Ishikawa (cell line): ENCODE data around the gene MTUS2.

Experiments used
- CEBPB ChIP-seq: IDR thresholded peaks from 2 replicates; pipeline ENCODE4 v1.6.1; 2012
- CREB1 ChIP-seq: IDR thresholded peaks from 2 replicates; pipeline ENCODE4 v1.6.1; 2012; ENCODE audit warnings: low read depth
- EGR1 ChIP-seq: IDR thresholded peaks from 2 replicates; pipeline ENCODE4 v1.6.1; 2012
- EP300 ChIP-seq: IDR thresholded peaks from 2 replicates; pipeline ENCODE4 v1.6.1; 2012; ENCODE audit warnings: borderline replicate concordance
- FOXM1 ChIP-seq: IDR thresholded peaks from 2 replicates; pipeline ENCODE4 v1.6.1; 2012; ENCODE audit warnings: low read depth, borderline replicate concordance
- MAX ChIP-seq: IDR thresholded peaks from 2 replicates; pipeline ENCODE4 v1.6.1; 2012
- NFIC ChIP-seq: IDR thresholded peaks from 2 replicates; pipeline ENCODE4 v1.6.1; 2012
- RAD21 ChIP-seq: IDR thresholded peaks from 2 replicates; pipeline ENCODE4 v1.6.1; 2012; ENCODE audit warnings: low read depth
- REST ChIP-seq: IDR thresholded peaks from 2 replicates; pipeline ENCODE4 v1.6.1; 2012; ENCODE audit warnings: low read depth, mild to moderate bottlenecking
- TAF1 ChIP-seq: IDR thresholded peaks from 2 replicates; pipeline ENCODE4 v1.6.1; 2012; ENCODE audit warnings: low read depth, mild to moderate bottlenecking
- TCF12 ChIP-seq: IDR thresholded peaks from 2 replicates; pipeline ENCODE4 v1.6.1; 2012; ENCODE audit warnings: low read depth
- TEAD4 ChIP-seq: IDR thresholded peaks from 2 replicates; pipeline ENCODE4 v1.6.1; 2012
- YY1 ChIP-seq: IDR thresholded peaks from 2 replicates; pipeline ENCODE4 v1.6.1; 2012; ENCODE audit warnings: low read depth
- ZBTB7A ChIP-seq: IDR thresholded peaks from 2 replicates; pipeline ENCODE4 v1.6.1; 2012; ENCODE audit warnings: low read depth
- TF ChIP-seq, protein P1 (sequence below): IDR thresholded peaks from 2 replicates; pipeline ENCODE4 v1.6.1; 2012

Gene MTUS2

DNA sequence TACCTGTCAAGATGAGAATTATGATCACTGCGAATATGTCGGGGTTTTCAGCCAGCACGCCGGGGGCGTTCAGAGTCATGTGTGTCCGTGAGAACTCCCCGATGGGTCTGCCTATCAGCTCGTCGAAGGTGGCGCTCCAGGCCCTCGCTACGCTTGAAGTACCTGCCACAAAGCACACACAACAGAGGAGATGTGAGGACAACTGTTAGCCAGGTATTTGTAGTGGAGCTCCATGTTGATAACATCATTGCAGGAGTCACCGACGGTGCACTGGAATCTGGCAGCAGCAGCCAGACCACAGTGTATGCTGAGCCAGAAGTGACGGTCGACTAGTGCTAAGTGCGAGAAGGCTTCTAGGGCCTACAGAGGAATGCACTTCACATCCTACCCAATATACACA, 712.7 kb downstream of the MTUS2 start:
- TF ChIP-seq FOXM1: no peak
- TF ChIP-seq EGR1: no peak
- TF ChIP-seq, protein P1, sequence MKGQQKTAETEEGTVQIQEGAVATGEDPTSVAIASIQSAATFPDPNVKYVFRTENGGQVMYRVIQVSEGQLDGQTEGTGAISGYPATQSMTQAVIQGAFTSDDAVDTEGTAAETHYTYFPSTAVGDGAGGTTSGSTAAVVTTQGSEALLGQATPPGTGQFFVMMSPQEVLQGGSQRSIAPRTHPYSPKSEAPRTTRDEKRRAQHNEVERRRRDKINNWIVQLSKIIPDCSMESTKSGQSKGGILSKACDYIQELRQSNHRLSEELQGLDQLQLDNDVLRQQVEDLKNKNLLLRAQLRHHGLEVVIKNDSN: no peak
- TF ChIP-seq TCF12: no peak
- no peak for TF ChIP-seq REST
- no peak for TF ChIP-seq CREB1
- TF ChIP-seq CEBPB: no peak
- no peak for TF ChIP-seq ZBTB7A
- no peak for TF ChIP-seq NFIC
- TF ChIP-seq YY1: no peak
- TF ChIP-seq EP300: no peak
- no peak for TF ChIP-seq TEAD4
- TF ChIP-seq RAD21: no peak
- TF ChIP-seq MAX: no peak
- TF ChIP-seq TAF1: no peak

DNA sequence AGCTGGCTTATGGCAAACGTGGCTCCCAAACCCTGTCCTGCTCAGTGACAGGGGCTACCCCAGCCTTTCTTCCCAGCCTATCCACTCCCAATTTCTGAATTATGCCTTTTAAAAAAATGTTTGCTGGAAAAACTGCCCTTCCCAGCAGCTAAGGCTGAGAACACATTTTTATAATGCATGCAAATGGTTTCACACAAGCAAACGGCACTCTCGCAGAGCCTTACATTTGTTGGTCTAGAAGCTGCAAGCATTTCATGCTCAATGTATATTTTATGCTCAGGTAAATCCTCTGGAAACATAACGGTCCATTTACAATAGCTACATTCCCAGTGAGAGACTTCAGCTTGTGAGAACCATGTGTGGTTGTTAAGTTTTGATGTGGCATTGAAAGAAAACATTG, 713.9 kb downstream of the MTUS2 start:
- TF ChIP-seq CREB1: no peak
- TF ChIP-seq RAD21: no peak
- no peak for TF ChIP-seq MAX
- no peak for TF ChIP-seq REST
- no peak for TF ChIP-seq TAF1
- no peak for TF ChIP-seq EP300
- no peak for TF ChIP-seq YY1
- TF ChIP-seq FOXM1: no peak
- TF ChIP-seq, protein P1: no peak
- TF ChIP-seq TCF12: no peak
- TF ChIP-seq ZBTB7A: no peak
- TF ChIP-seq NFIC: no peak
- no peak for TF ChIP-seq CEBPB

GRCh38 chr13:29535663-29536655, 715.8 kb downstream of the MTUS2 start:
- TF ChIP-seq TCF12: no peak
- TF ChIP-seq TEAD4: no peak
- TF ChIP-seq TAF1: no peak
- no peak for TF ChIP-seq RAD21
- no peak for TF ChIP-seq FOXM1
- TF ChIP-seq, protein P1: no peak

GRCh38 chr13:29536853-29537252, 716.7 kb downstream of the MTUS2 start:
- TF ChIP-seq CREB1 (no peak), EP300 (no peak), TCF12 (no peak), MAX (no peak), CEBPB (no peak), TEAD4 (no peak), TAF1 (no peak), NFIC (no peak), ZBTB7A (no peak), FOXM1 (no peak), YY1 (no peak), REST (no peak)
